Neural crest cell (in vitro differentiated cells): Measurements from ENCODE around the gene NFYA. TPM values are rescaled to one million over a fixed set of nuclear protein-coding genes. Genes with fewer than 3 reads are reported as not detected.

Source experiments
- DNase-seq: peaks from one replicate; pipeline ENCODE4 v3.0.0; 2021; ENCODE audit warnings: low read depth, mixed read lengths, low spot score
- H3K27ac Mint-ChIP-seq: one replicate; pipeline ENCODE4 v1.8.0; 2021; ENCODE audit warnings: mild to moderate bottlenecking, mixed read lengths; ENCODE audit not compliant: unreplicated experiment
- H3K27me3 Mint-ChIP-seq: 2 replicates; pipeline ENCODE4 v1.8.0; 2021; ENCODE audit warnings: low read depth, mild to moderate bottlenecking, mixed read lengths
- H3K36me3 Mint-ChIP-seq: 2 replicates; pipeline ENCODE4 v1.8.0; 2021; ENCODE audit warnings: low read depth, mild to moderate bottlenecking, mixed read lengths
- H3K4me1 Mint-ChIP-seq: 2 replicates; pipeline ENCODE4 v1.8.0; 2021; ENCODE audit warnings: mixed read lengths
- H3K4me3 Mint-ChIP-seq: one replicate; pipeline ENCODE4 v1.8.0; 2021; ENCODE audit warnings: mild to moderate bottlenecking, mixed read lengths
- H3K9me3 Mint-ChIP-seq: 2 replicates; pipeline ENCODE4 v1.8.0; 2021; ENCODE audit warnings: mixed read lengths
- CTCF ChIP-seq: fragments of 200-600 bp; sonication (generic); conservative IDR thresholded peaks from 2 replicates; pipeline ENCODE4 v1.5.0; 2021; ENCODE audit warnings: antibody characterized with exemption, mild to moderate bottlenecking
- total RNA-seq: library from RNA; stranded (reverse); gene quantifications from 2 replicates; pipeline ENCODE4 v1.2.1, GENCODE V29; 2021

Gene NFYA
- total RNA-seq, 1 donor from 2014 or later = 59.7 TPM

GRCh38 chr6:41053041-41053440, 19.7 kb upstream of the NFYA start, which contains the start of gene APOBEC2:
TSS of gene APOBEC2 (plus strand) at chr6:41053202. CDS start at chr6:41053348, 146 bp downstream.
- Mint-ChIP-seq H3K4me1 (peaks cover 28% of the 10 kb centered on the region), H3K9me3 (no peaks in the 10 kb centered on the region), H3K4me3 (no peak within 1 kb of the TSS), H3K27me3 (no peaks in the 10 kb centered on the region), H3K27ac (peak within 1 kb of the TSS; percentile 6), H3K36me3 (no peaks in the 10 kb centered on the region)
- DNase-seq = no peak
- TF ChIP-seq CTCF = no peak

- TF ChIP-seq CTCF = no peak
- Mint-ChIP-seq H3K27me3 (no peaks in the 10 kb centered on the region), H3K9me3 (no peaks in the 10 kb centered on the region), H3K36me3 (no peaks in the 10 kb centered on the region), H3K4me3 (no peak overlapping the region), H3K27ac (no peak overlapping the region), H3K4me1 (peaks cover 22% of the 10 kb centered on the region)
- no peak for DNase-seq
These were observed 18.3 kb upstream of the NFYA start for GRCh38 chr6:41054511-41054910.

GRCh38 chr6:41055149-41055548, 17.6 kb upstream of the NFYA start:
- H3K9me3 Mint-ChIP-seq = no peaks in the 10 kb centered on the region

GRCh38 chr6:41056768-41057490, 15.8 kb upstream of the NFYA start:
- H3K36me3 Mint-ChIP-seq = no peaks in the 10 kb centered on the region
- peaks cover 8% of the 10 kb centered on the region for H3K4me1 Mint-ChIP-seq
- H3K9me3 Mint-ChIP-seq = no peaks in the 10 kb centered on the region
- DNase-seq = no peak
- H3K27me3 Mint-ChIP-seq = no peaks in the 10 kb centered on the region
- H3K27ac Mint-ChIP-seq = no peak overlapping the region
- no peak for TF ChIP-seq CTCF
- no peak overlapping the region for H3K4me3 Mint-ChIP-seq

More at GRCh38 chr6:41055149-41055548, 17.6 kb upstream of the NFYA start:
- Mint-ChIP-seq H3K36me3 (no peaks in the 10 kb centered on the region), H3K27me3 (no peaks in the 10 kb centered on the region), H3K27ac (no peak overlapping the region), H3K4me1 (peaks cover 16% of the 10 kb centered on the region), H3K4me3 (no peak overlapping the region)
- no peak for DNase-seq
- TF ChIP-seq CTCF = no peak

GRCh38 chr6:41058783-41059181, 14.0 kb upstream of the NFYA start:
- peaks cover 5% of the 10 kb centered on the region for H3K4me1 Mint-ChIP-seq
- H3K4me3 Mint-ChIP-seq = no peak overlapping the region
- H3K9me3 Mint-ChIP-seq = no peaks in the 10 kb centered on the region
- TF ChIP-seq CTCF = no peak
- no peaks in the 10 kb centered on the region for H3K36me3 Mint-ChIP-seq
- H3K27ac Mint-ChIP-seq = no peak overlapping the region
- H3K27me3 Mint-ChIP-seq = no peaks in the 10 kb centered on the region
- DNase-seq = no peak
